Natural killer cell treated with Interleukin-12 subunit alpha and Interleukin-12 subunit beta and Interleukin-15 and Interleukin-18, amount 100 ng/mL, for 72 hours (primary cell): ENCODE measurements around the gene KCNMA1. TPM values are rescaled to one million over a fixed set of nuclear protein-coding genes. Genes with fewer than 3 reads are reported as not detected.

Source experiments
- ATAC-seq, 2 donors: fragments of 150-1000 bp; cut with Tn5 transposase in 1 of 2; sonication (Bioruptor Pico), chemical (Tn5 transposase) in 1 of 2; 2 replicates each; pipeline ENCODE4 v1.10.0; 2021
- DNase-seq: peaks from one replicate; pipeline ENCODE4 v3.0.0; 2022; ENCODE audit warnings: low spot score
- H3K27ac Mint-ChIP-seq, 2 donors: 1 replicate in 1 of 2; 2 replicates in 1 of 2; pipeline ENCODE4 v1.8.0; 2022; ENCODE audit warnings: mixed read lengths in 2 of 2, mild to moderate bottlenecking in 1 of 2, moderate library complexity in 1 of 2
- H3K27me3 Mint-ChIP-seq, 2 donors: 1 replicate in 1 of 2; 2 replicates in 1 of 2; pipeline ENCODE4 v1.8.0; 2022; ENCODE audit warnings: mixed read lengths in 2 of 2
- H3K36me3 Mint-ChIP-seq: one replicate; pipeline ENCODE4 v1.8.0; 2022; ENCODE audit warnings: mixed read lengths
- H3K4me1 Mint-ChIP-seq, 2 donors: 1 replicate in 1 of 2; 2 replicates in 1 of 2; pipeline ENCODE4 v1.8.0; 2022; ENCODE audit warnings: low read depth in 2 of 2, mixed read lengths in 2 of 2, mild to moderate bottlenecking in 1 of 2
- H3K4me3 Mint-ChIP-seq: one replicate; pipeline ENCODE4 v1.8.0; 2022; ENCODE audit warnings: mixed read lengths
- H3K9me3 Mint-ChIP-seq: 2 replicates; pipeline ENCODE4 v1.8.0; 2022; ENCODE audit warnings: mixed read lengths
- total RNA-seq, 2 donors: library from RNA; stranded (reverse); gene quantifications; one replicate each; pipeline ENCODE4 v1.2.3, GENCODE V29; 2022

The KCNMA1 gene
- total RNA-seq, 2 donors from 2014 or later, result 2.8 TPM; not detected in 1

- H3K4me3 Mint-ChIP-seq, result no peak overlapping the region
- H3K27ac Mint-ChIP-seq, result no peak overlapping the region
- ATAC-seq, result no peak
Observed at GRCh38 chr10:77207828-77208185, 429.8 kb downstream of the KCNMA1 start.

DNA sequence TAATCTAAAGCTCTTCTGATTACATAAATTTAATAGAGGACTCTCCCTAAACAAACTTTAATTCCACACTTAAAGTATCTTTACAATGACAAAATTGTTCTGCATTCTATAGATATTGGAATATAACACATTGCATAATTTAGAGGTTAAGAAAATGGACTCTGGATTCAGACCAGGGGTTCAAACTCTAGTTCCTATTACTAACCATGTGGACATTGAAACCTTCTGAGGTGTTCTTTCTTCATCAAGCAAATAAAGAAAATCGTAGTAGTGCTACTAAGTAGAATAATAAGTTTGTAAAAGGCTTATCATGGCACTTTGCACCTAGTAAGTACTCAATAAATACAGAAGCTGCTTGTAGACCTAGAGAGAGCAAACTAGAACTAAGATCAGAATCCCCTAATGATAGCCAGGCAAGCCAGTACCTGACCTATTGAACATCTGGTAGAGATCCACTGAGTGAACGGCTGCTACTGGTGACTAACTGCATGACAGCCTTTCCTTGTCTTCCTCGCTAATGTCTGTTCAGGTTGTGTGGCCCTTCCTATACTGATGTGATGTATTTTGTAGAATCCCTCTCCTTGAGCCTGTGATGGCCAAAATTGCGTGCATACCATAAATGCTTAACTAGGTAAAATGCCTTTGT, 430.3 kb downstream of the KCNMA1 start:
- Mint-ChIP-seq H3K27ac (no peak overlapping the region), H3K4me3 (no peak overlapping the region), H3K4me1 (no peaks in the 10 kb centered on the region), H3K9me3 (no peaks in the 10 kb centered on the region), H3K36me3 (no peaks in the 10 kb centered on the region), H3K27me3 (peaks cover 36 to 63% of the 10 kb centered on the region in 2 donors)
- no peak for DNase-seq
- no peak for ATAC-seq

More at GRCh38 chr10:77207828-77208185, 429.8 kb downstream of the KCNMA1 start:
- DNase-seq, result no peak
- H3K27me3 Mint-ChIP-seq, result peaks cover 37 to 63% of the 10 kb centered on the region in 2 donors
- no peaks in the 10 kb centered on the region for H3K4me1 Mint-ChIP-seq
- no peaks in the 10 kb centered on the region for H3K9me3 Mint-ChIP-seq
- H3K36me3 Mint-ChIP-seq, result no peaks in the 10 kb centered on the region

DNA sequence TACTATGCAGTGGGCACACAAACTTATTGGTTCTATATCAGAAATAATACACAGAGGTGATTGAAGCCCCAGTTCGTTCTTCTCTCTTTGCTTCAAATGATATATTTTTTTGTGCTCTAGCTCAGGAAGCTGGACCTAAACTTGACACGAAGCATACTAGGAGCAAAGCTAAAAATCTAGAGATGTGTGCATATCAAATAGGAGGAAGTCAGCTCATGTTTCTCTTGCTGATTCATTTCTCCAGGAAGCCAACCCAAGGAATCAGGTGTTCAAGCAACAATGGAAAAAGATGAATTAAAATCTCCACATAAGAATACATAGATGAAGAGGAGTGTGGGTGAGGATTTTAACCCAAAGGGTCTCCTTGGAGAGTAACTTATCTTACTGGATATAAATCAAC, 432.5 kb downstream of the KCNMA1 start:
- peaks cover 36 to 52% of the 10 kb centered on the region in 2 donors for H3K27me3 Mint-ChIP-seq
- ATAC-seq (no peak), DNase-seq (no peak)
- no peaks in the 10 kb centered on the region for H3K9me3 Mint-ChIP-seq
- H3K4me1 Mint-ChIP-seq, result no peaks in the 10 kb centered on the region
- no peak overlapping the region for H3K4me3 Mint-ChIP-seq
- H3K27ac Mint-ChIP-seq, result no peak overlapping the region
- no peaks in the 10 kb centered on the region for H3K36me3 Mint-ChIP-seq

- no peak overlapping the region for H3K27ac Mint-ChIP-seq
- no peak for DNase-seq
- no peak for ATAC-seq
- H3K4me1 Mint-ChIP-seq, result no peaks in the 10 kb centered on the region
- no peaks in the 10 kb centered on the region for H3K9me3 Mint-ChIP-seq
- no peak overlapping the region for H3K4me3 Mint-ChIP-seq
- H3K36me3 Mint-ChIP-seq, result no peaks in the 10 kb centered on the region
- peaks cover 37 to 47% of the 10 kb centered on the region in 2 donors for H3K27me3 Mint-ChIP-seq
Observed at GRCh38 chr10:77204171-77204570, 433.4 kb downstream of the KCNMA1 start.

DNA sequence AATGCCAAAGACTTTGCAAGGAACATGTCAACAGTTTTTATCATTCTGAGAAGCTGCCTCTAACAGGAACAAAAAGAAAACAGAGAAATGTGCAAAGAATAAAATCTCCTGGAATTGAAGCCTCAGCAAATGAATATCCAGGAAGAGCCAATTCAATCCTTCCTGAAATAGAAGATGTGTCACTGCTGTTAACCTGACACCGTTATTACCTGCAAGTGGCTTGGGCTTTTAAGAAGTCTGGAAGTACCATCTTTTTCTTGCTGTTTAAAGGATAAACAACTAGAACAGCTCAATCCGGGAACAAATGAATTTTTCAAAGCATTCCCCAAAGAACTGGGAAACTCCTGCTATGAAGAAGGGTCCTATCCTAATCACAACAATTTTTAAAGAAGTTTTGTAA, 434.8 kb downstream of the KCNMA1 start:
- ATAC-seq, result no peak
- Mint-ChIP-seq H3K4me3 (no peak overlapping the region), H3K36me3 (no peaks in the 10 kb centered on the region), H3K27ac (no peak overlapping the region), H3K27me3 (peaks cover 38 to 45% of the 10 kb centered on the region in 2 donors), H3K4me1 (no peaks in the 10 kb centered on the region), H3K9me3 (no peaks in the 10 kb centered on the region)
- DNase-seq, result no peak

GRCh38 chr10:77201135-77202106, 436.2 kb downstream of the KCNMA1 start:
- no peak for ATAC-seq
- H3K27me3 Mint-ChIP-seq, result peaks cover 35 to 43% of the 10 kb centered on the region in 2 donors
- no peak overlapping the region for H3K27ac Mint-ChIP-seq

DNA sequence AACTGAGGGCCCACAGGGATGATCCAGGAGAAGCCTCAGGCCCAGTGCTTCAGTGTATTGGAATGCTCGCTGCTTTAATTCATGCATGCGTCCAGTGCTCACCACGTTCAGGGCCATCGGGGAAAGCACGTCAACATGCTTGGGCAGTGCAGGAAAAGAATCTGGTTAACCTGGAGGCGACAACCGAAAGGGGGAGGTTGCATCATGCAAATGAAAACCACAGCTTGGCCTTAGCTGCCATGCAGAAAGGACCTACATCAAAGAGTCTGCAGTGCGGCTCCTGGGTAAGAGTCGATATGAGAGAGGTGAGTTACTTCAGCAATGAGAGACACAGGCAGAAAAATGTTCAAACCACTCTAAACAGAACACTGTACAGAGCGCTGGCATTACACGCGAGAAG, 440.1 kb downstream of the KCNMA1 start:
- Mint-ChIP-seq H3K4me3 (no peak overlapping the region), H3K27ac (no peak overlapping the region), H3K36me3 (no peaks in the 10 kb centered on the region), H3K4me1 (no peaks in the 10 kb centered on the region), H3K9me3 (no peaks in the 10 kb centered on the region), H3K27me3 (peaks cover 31 to 36% of the 10 kb centered on the region in 2 donors)
- DNase-seq (no peak), ATAC-seq (no peak)

More at GRCh38 chr10:77201135-77202106, 436.2 kb downstream of the KCNMA1 start:
- H3K4me3 Mint-ChIP-seq, result no peak overlapping the region
- H3K36me3 Mint-ChIP-seq, result no peaks in the 10 kb centered on the region
- no peak for DNase-seq
- H3K4me1 Mint-ChIP-seq, result no peaks in the 10 kb centered on the region
- no peaks in the 10 kb centered on the region for H3K9me3 Mint-ChIP-seq

DNA sequence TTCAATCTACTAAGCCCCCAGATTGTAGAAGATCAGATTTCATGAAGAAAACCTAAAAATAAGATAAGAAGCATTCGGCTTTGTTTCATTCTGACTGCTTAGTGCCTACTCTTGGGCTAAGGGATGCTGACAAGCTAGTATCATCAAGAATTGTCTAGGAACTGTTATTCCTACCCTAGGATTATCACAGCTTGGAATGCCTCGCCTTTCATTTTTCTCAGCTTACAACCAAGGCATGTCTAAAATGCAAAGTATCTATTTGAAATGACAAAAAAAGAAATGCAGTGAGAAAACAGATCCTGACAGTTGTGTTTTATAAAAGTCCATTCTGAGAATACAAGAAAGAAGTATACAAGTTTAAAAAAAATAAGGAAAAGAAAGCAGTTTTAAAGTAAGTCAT, 441.0 kb downstream of the KCNMA1 start:
- H3K27me3 Mint-ChIP-seq, result peaks cover 28 to 45% of the 10 kb centered on the region in 2 donors
- no peak for DNase-seq
- ATAC-seq, result no peak
- H3K36me3 Mint-ChIP-seq, result no peaks in the 10 kb centered on the region
- H3K4me1 Mint-ChIP-seq, result no peaks in the 10 kb centered on the region
- no peak overlapping the region for H3K4me3 Mint-ChIP-seq
- no peak overlapping the region for H3K27ac Mint-ChIP-seq
- H3K9me3 Mint-ChIP-seq, result no peaks in the 10 kb centered on the region

GRCh38 chr10:77195101-77195500, 442.5 kb downstream of the KCNMA1 start:
- no peak overlapping the region for H3K4me3 Mint-ChIP-seq
- DNase-seq (no peak), ATAC-seq (no peak)
- no peaks in the 10 kb centered on the region for H3K4me1 Mint-ChIP-seq
- no peaks in the 10 kb centered on the region for H3K9me3 Mint-ChIP-seq
- peaks cover 22 to 39% of the 10 kb centered on the region in 2 donors for H3K27me3 Mint-ChIP-seq
- H3K27ac Mint-ChIP-seq, result no peak overlapping the region
- no peaks in the 10 kb centered on the region for H3K36me3 Mint-ChIP-seq

GRCh38 chr10:77193001-77193400, 444.6 kb downstream of the KCNMA1 start:
- no peaks in the 10 kb centered on the region for H3K4me1 Mint-ChIP-seq
- DNase-seq (no peak), ATAC-seq (no peak)
- H3K27ac Mint-ChIP-seq, result no peak overlapping the region
- no peak overlapping the region for H3K4me3 Mint-ChIP-seq
- peaks cover 16 to 44% of the 10 kb centered on the region in 2 donors for H3K27me3 Mint-ChIP-seq
- H3K36me3 Mint-ChIP-seq, result no peaks in the 10 kb centered on the region
- no peaks in the 10 kb centered on the region for H3K9me3 Mint-ChIP-seq

GRCh38 chr10:77192402-77192801, 445.2 kb downstream of the KCNMA1 start:
- Mint-ChIP-seq H3K27me3 (peaks cover 17 to 39% of the 10 kb centered on the region in 2 donors), H3K4me1 (no peaks in the 10 kb centered on the region), H3K36me3 (no peaks in the 10 kb centered on the region), H3K4me3 (no peak overlapping the region), H3K27ac (no peak overlapping the region), H3K9me3 (no peaks in the 10 kb centered on the region)
- ATAC-seq (no peak), DNase-seq (no peak)

DNA sequence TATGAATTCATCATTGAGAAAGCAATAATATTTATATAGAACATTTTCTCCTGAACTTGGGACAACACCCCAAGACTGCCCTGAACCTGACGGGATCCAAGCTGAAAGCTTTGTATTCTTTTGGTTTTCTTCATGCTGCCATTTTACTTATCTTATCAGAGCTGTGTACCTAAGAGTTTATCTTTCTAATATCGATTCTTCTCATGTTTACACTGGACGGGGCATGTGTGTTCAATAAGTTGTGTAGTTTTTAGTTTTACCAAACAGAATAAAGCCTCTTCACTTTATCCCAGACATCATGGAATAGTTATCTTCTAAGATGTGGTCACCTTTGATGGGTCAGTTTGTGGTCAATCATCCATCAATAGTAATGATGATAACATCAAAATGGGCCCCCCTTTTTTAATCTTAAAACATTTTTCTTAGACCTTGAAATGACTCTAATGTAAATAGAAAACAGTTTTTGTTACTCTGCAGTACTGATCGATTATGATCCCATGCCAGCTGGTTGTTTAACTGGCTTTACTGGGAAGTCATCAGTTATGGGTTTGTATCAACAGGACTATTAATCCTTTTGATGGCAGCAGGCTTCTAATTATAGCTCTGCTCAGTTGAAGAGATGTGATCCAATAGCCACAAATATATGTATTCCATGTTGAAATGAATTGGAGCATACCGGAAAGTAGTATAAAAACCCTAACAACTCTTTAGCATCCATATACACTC, 446.1 kb downstream of the KCNMA1 start:
- Mint-ChIP-seq H3K9me3 (no peaks in the 10 kb centered on the region), H3K27ac (no peak overlapping the region), H3K36me3 (no peaks in the 10 kb centered on the region), H3K27me3 (peaks cover 16 to 32% of the 10 kb centered on the region in 2 donors), H3K4me1 (no peaks in the 10 kb centered on the region), H3K4me3 (no peak overlapping the region)
- DNase-seq (no peak), ATAC-seq (no peak)

DNA sequence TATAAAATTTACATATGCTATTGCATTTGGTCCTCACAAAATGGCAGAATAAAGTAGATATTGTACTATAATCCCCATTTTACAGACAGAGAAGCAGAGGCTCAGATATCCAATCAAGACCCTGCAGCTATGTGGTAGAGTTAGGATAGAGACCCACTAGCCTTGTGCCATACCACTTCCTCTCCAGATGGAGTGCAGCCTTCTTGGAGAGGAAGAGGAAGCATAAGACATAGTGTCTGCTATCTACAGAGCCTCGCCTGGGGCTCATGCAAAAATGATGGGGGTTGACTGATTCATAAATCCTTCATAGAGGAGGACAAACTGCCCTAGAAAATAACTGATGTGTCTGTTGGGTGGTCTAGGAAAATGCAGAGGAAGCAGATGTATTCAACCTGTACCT, 447.3 kb downstream of the KCNMA1 start:
- no peak for ATAC-seq
- no peak overlapping the region for H3K27ac Mint-ChIP-seq
- H3K4me3 Mint-ChIP-seq, result no peak overlapping the region
- no peaks in the 10 kb centered on the region for H3K36me3 Mint-ChIP-seq
- H3K27me3 Mint-ChIP-seq, result peaks cover 11 to 26% of the 10 kb centered on the region in 2 donors
- DNase-seq, result no peak
- no peaks in the 10 kb centered on the region for H3K9me3 Mint-ChIP-seq
- no peaks in the 10 kb centered on the region for H3K4me1 Mint-ChIP-seq

DNA sequence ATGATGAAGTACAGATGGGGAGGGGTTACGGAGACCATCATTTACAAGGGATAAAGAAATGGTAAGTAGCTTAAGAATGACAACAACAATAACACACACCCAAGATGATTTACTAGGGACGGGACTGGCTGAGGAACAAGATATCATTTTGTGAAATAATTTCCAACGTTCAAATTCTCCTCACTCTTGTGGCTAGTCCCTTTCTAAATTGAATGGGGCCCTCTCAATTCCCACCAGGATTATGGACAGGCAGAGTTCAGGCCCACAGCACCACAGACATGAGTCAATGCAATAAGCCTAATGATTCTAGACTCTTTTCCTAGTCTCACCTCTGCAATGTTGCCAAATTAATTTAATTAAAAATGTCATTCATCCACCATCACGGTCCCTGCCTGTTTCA, 448.1 kb downstream of the KCNMA1 start:
- Mint-ChIP-seq H3K36me3 (no peaks in the 10 kb centered on the region), H3K9me3 (no peaks in the 10 kb centered on the region), H3K27me3 (peaks cover 13 to 26% of the 10 kb centered on the region in 2 donors), H3K4me3 (no peak overlapping the region), H3K4me1 (no peaks in the 10 kb centered on the region), H3K27ac (no peak overlapping the region)
- ATAC-seq (no peak), DNase-seq (no peak)
